ENCODE measurements around the gene SLC33A1. TPM values are rescaled to one million over a fixed set of nuclear protein-coding genes. Genes with fewer than 3 reads are reported as not detected.
"Not testable (repeated sequence)": the region's sequence is repeated elsewhere in the genome, so short reads cannot be mapped to it uniquely, and the experiment has no call there.

Gene SLC33A1
- total and polyA plus RNA-seq, 10 of the 15 experiments (the other 5 are each of a cell fraction or from before 2014, with no cell fraction given) = 6.4 to 25.2 (median 19.8) TPM

DNA sequence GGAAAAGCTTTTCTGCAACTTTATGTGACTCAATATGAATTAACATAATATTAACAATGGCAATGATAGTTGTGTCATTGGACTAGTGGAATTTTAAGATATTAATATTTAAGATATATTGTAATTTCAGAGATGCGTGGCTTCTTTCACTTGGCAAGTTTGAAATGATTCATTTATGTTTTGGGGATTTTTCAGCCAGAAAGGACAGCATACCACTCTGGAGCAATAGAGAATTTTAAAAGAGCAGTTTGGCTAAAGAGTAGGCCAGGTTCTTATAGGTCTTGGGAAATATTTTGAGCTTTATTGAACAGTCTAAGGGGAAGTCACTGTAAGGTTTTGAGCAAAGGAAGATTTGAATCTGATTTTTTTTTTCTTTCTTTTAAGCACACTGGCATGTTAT, 32.7 kb upstream of the SLC33A1 start (continued):
- TF ChIP-seq, protein P1, sequence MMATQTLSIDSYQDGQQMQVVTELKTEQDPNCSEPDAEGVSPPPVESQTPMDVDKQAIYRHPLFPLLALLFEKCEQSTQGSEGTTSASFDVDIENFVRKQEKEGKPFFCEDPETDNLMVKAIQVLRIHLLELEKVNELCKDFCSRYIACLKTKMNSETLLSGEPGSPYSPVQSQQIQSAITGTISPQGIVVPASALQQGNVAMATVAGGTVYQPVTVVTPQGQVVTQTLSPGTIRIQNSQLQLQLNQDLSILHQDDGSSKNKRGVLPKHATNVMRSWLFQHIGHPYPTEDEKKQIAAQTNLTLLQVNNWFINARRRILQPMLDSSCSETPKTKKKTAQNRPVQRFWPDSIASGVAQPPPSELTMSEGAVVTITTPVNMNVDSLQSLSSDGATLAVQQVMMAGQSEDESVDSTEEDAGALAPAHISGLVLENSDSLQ (IDR thresholded peaks at IDR 0.05) = no peak
- TF ChIP-seq ATF7 (IDR thresholded peaks at IDR 0.05; ENCODE audit: low read depth) = no peak
- TF ChIP-seq LARP7 (IDR thresholded peaks at IDR 0.05) = no peak
- TF ChIP-seq MYC (IDR thresholded peaks at IDR 0.05; ENCODE audit: insufficient read depth, insufficient read length, insufficient replicate concordance, low read length, severe bottlenecking) = no peak
- no peak for TF ChIP-seq SMC3 (IDR thresholded peaks at IDR 0.05; ENCODE audit: borderline replicate concordance, low read length)
- TF ChIP-seq NFIC (IDR thresholded peaks at IDR 0.05; ENCODE audit: low read depth, low read length) = no peak

DNA sequence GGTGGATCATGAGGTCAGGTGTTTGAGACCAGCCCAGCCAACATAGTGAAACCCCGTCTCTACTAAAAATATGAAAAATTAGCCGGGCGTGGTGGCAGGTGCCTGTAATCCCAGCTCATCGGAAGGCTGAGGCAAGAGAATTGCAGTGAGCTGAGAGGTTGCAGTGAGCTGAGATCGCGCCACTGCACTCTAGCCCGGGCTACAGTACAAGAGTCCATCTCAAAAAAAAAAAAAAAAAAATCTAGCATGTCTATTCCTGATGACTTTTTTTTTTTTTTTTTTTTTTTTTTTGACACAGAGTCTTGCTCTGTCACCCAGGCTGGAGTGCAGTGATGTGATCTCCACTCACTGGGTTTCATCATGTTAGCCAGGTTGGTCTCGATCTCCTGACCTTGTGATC, 32.1 kb upstream of the SLC33A1 start:
- BruUV-seq (replicated peaks); H3K27me3 ChIP-seq (replicated peaks in 1 of 2; ENCODE audit: control insufficient read depth in 2 of 2, insufficient read depth in 2 of 2, low read length in 1 of 2); H3K4me3 ChIP-seq; H2AFZ ChIP-seq (ENCODE audit: control insufficient read depth, low read depth, low read length); in situ Hi-C loops (cut with MboI); DNase-seq (ENCODE audit: low read depth, low spot score); H3K9ac ChIP-seq (ENCODE audit: control insufficient read depth, insufficient read depth, low read length); H3K36me3 ChIP-seq (ENCODE audit: control insufficient read depth in 2 of 2, insufficient read depth in 2 of 2, low read length in 1 of 2); intact Hi-C loops (cut with micrococcal nuclease; ENCODE audit: unreplicated experiment); H3K4me1 ChIP-seq (ENCODE audit: control insufficient read depth, insufficient read depth, low read length); H4K20me1 ChIP-seq (ENCODE audit: control insufficient read depth, insufficient read depth); ATAC-seq; H3K9me3 ChIP-seq (replicated peaks; ENCODE audit: control insufficient read depth, insufficient read depth, low read length); H3K4me2 ChIP-seq (ENCODE audit: control insufficient read depth, insufficient read depth); H3K27ac ChIP-seq (ENCODE audit: control insufficient read depth, insufficient read depth); FAIRE-seq: not testable (repeated sequence)
- SMC1A ChIA-PET (ENCODE audit: uncharacterized antibody, unreplicated experiment) = interaction anchor here (0.9 to 1.8 kb wide), 2 partner anchors 33 to 43 kb away, joined by 3 to 4 read pairs; no protein-coding TSS in a partner anchor
- POLR2A ChIA-PET = interaction anchor here (0.6 kb wide), 1 partner anchor 54 kb away, joined by 4 read pairs; no protein-coding TSS in a partner anchor
- CTCF ChIA-PET = interaction anchor here (1.5 kb wide), 1 partner anchor 9 kb away, joined by 3 read pairs; no protein-coding TSS in a partner anchor
- peaks cover 94% of the 10 kb centered on the region for H3K79me2 ChIP-seq (ENCODE audit: control insufficient read depth, insufficient read depth, low read length)
- 79% methylated on average over 7 of the region's 8 CpGs for WGBS (ENCODE audit: insufficient coverage, insufficient replicate concordance, low lambda C conversion rate, missing lambda C conversion rate)
- RAD21 ChIA-PET (ENCODE audit: unreplicated experiment) = interaction anchor here (1.1 kb wide), 1 partner anchor 16 kb away, joined by 3 read pairs; no protein-coding TSS in a partner anchor

Measured in GM12878 (cell line).